Measurements from ENCODE around the gene UACA. TPM values are rescaled to one million over a fixed set of nuclear protein-coding genes. Genes with fewer than 3 reads are reported as not detected.

UACA gene
- total and polyA plus RNA-seq, 2 donors (not counting 3 experiments of a cell fraction or from before 2014, with no cell fraction given) = 167 to 292 TPM

GRCh38 chr15:70722266-70723121 is 40.9 kb downstream of the UACA start:
- Histone ChIP-seq H3K4me1 (ENCODE audit: control insufficient read depth, extremely low read depth, insufficient read depth, low read length) (peaks cover 30% of the 10 kb centered on the region), H3K27ac (ENCODE audit: insufficient read depth, low read depth, low read length) (peak overlapping the region; percentile 36), H4K20me1 (replicated peaks; ENCODE audit: control insufficient read depth, extremely low read depth, insufficient read depth, low read length) (no peaks in the 10 kb centered on the region), H3K9me3 (replicated peaks; ENCODE audit: control insufficient read depth, insufficient read depth, low read length) (no peaks in the 10 kb centered on the region), H3K79me2 (ENCODE audit: control insufficient read depth, insufficient read depth, low read length) (peaks cover 39% of the 10 kb centered on the region), H3K4me2 (ENCODE audit: insufficient read depth, low read length) (no peak overlapping the region), H3K4me3 (replicated peaks in 1 of 3; ENCODE audit: insufficient read depth in 1 of 3, low read depth in 1 of 3, low read length in 3 of 3) (no peak overlapping the region), H3K27me3 (ENCODE audit: control insufficient read depth in 2 of 2, insufficient read depth in 2 of 2, low read length in 2 of 2) (no peaks in the 10 kb centered on the region), H2AFZ (ENCODE audit: low read depth, low read length) (no peak overlapping the region), H3K9ac (replicated peaks; ENCODE audit: extremely low read depth, insufficient read depth, low read length) (no peak overlapping the region), H3K9me1 (replicated peaks; ENCODE audit: control insufficient read depth, extremely low read depth, insufficient read depth, low read length) (no peaks in the 10 kb centered on the region), H3K36me3 (ENCODE audit: control insufficient read depth in 2 of 2, extremely low read depth in 1 of 2, insufficient read depth in 2 of 2, low read length in 2 of 2) (no peaks in the 10 kb centered on the region)
- TF ChIP-seq GATA2 (IDR thresholded peaks at IDR 0.05; ENCODE audit: insufficient read depth, insufficient read length, low read depth, low read length) = no peak
- TF ChIP-seq EZH2 (IDR thresholded peaks at IDR 0.05; ENCODE audit: borderline replicate concordance, low read depth, low read length, severe bottlenecking) = no peak
- TF ChIP-seq CTCF (IDR thresholded peaks at IDR 0.05; ENCODE audit: extremely low read depth in 1 of 2, insufficient read depth in 1 of 2, low read depth in 1 of 2, low read length in 2 of 2) = peak; percentile 44
- BruUV-seq (replicated peaks) = no TSS peak
- peak; percentile 28 for FAIRE-seq
- peak; percentile 62 for DNase-seq (ENCODE audit: low read depth, low spot score)
- intact Hi-C loops (cut with micrococcal nuclease) (loop anchor here (1.0 to 10.0 kb wide), 3 partner anchors 20 to 158 kb away; no protein-coding TSS in a partner anchor), dilution Hi-C loops (cut with MboI; ENCODE audit: extremely low pct_ligation_motif_present, low sequenced_read_pairs) (no loop called here)
- ChIA-PET POLR2A (interaction anchor here (0.6 to 1.5 kb wide), 6 partner anchors 19 to 41 kb away, joined by 3 to 9 read pairs (median 4); no protein-coding TSS in a partner anchor), CTCF (interaction anchor here (0.6 to 6.2 kb wide), 59 partner anchors 9 to 1244 kb away, joined by 3 to 309 read pairs (median 6); partner anchors contain the start of gene UACA)
